Astrocyte of the cerebellum (primary cell): ENCODE measurements around the gene SPATA20.

ENCODE experiments used
- DNase-seq: peaks from one replicate; pipeline ENCODE4 v3.0.0-alpha.2; 2011; ENCODE audit warnings: low read depth
- H3K4me3 ChIP-seq: 2 replicates; pipeline ENCODE4 v1.5.1; 2011; ENCODE audit warnings: mild to moderate bottlenecking, low read depth, low read length, moderate library complexity
- in situ Hi-C: cut with HindIII; loops from 2 replicates; pipeline ENCODE4 v1.10.0; 2017; ENCODE audit warnings: low sequenced_read_pairs
- TF ChIP-seq, protein P1 (sequence below): IDR thresholded peaks from 2 replicates; pipeline ENCODE4 v1.5.1; 2012; ENCODE audit warnings: low read length, low read depth, moderate library complexity, mild to moderate bottlenecking; ENCODE audit errors: missing control alignments

SPATA20 gene

DNA sequence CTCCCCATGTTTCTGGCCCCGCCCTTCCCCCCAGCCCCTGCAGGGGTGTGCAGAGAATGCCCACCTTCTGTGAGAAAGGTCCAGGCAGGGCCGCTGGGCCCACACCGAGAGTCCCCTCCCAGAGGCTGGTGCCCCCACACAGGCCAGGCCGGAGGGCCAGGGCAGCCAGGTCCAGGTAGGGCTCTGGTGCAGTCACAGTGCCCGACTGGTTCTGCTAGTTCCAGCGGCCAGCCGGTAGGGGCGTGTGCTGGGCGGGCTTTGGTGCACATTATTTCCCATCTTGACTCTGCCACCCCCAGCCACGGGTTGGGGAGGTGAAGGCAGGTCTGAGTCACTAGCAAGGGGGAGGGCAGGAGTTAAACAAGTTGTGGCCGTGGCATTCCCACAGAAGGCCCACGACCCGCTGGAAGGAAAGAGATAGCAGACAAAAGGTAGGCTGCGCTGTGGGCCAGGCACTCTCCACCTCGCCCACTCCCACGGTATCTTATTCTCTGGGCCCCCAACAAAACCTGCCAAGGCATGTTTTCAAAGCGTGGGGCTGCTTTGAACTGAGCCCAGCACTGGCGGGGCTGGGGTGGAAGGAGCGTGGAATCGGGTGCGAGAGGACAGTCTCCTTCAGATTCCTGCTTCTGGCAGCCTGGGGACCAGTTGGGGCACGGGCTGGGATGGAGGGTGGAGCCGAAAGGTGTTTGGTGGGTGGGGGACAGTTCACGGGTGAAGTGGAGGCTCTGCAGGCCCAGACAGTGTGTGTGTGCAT, 12.6 kb upstream of the SPATA20 start:
- H3K4me3 ChIP-seq: no peak overlapping the region
- in situ Hi-C loops: no loop called here
- TF ChIP-seq, protein P1, sequence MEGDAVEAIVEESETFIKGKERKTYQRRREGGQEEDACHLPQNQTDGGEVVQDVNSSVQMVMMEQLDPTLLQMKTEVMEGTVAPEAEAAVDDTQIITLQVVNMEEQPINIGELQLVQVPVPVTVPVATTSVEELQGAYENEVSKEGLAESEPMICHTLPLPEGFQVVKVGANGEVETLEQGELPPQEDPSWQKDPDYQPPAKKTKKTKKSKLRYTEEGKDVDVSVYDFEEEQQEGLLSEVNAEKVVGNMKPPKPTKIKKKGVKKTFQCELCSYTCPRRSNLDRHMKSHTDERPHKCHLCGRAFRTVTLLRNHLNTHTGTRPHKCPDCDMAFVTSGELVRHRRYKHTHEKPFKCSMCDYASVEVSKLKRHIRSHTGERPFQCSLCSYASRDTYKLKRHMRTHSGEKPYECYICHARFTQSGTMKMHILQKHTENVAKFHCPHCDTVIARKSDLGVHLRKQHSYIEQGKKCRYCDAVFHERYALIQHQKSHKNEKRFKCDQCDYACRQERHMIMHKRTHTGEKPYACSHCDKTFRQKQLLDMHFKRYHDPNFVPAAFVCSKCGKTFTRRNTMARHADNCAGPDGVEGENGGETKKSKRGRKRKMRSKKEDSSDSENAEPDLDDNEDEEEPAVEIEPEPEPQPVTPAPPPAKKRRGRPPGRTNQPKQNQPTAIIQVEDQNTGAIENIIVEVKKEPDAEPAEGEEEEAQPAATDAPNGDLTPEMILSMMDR: peak; percentile 39

DNA sequence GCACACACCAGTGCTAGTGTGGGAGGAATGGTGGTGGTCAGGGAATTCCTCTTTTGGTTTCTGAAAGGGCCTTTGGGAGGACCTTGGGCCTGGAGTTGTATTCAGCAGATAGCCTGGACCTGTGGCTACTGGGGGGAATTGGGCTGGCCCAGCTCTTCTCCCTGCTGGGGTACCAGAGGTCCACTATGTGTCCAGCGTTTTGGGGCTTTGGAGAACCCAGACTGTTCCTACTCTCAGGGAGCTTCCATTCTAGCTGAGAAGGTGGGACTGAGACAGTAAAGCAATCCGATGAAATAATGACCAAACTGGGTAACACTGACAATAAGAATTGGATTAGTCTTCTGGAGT, 12.0 kb upstream of the SPATA20 start:
- no peak overlapping the region for H3K4me3 ChIP-seq
- in situ Hi-C loops: no loop called here
- TF ChIP-seq, protein P1: no peak
- DNase-seq: no peak

More for the DNA sequence above, 12.6 kb upstream of the SPATA20 start:
- no peak for DNase-seq

DNA sequence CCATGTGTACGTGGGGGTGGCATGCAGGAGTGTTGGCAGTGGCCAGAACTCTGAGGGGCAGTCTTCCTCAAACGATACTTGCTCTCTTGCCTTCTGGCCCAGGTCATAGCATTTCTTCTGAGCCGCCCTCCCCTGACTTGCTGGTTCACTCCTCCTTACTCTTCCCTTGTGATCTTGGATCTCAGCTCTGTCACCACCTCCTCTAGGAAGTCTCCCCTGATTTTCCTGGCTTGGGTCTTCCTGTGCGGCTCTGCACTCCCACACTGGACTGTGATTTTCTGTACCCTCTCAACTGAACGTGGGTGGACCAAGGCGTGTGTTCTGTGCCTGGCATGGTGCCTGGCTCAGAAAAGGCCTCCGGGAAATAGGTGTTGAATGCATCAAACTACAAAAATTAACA, 11.6 kb upstream of the SPATA20 start:
- TF ChIP-seq, protein P1: no peak
- in situ Hi-C loops: no loop called here
- no peak overlapping the region for H3K4me3 ChIP-seq
- DNase-seq: no peak

DNA sequence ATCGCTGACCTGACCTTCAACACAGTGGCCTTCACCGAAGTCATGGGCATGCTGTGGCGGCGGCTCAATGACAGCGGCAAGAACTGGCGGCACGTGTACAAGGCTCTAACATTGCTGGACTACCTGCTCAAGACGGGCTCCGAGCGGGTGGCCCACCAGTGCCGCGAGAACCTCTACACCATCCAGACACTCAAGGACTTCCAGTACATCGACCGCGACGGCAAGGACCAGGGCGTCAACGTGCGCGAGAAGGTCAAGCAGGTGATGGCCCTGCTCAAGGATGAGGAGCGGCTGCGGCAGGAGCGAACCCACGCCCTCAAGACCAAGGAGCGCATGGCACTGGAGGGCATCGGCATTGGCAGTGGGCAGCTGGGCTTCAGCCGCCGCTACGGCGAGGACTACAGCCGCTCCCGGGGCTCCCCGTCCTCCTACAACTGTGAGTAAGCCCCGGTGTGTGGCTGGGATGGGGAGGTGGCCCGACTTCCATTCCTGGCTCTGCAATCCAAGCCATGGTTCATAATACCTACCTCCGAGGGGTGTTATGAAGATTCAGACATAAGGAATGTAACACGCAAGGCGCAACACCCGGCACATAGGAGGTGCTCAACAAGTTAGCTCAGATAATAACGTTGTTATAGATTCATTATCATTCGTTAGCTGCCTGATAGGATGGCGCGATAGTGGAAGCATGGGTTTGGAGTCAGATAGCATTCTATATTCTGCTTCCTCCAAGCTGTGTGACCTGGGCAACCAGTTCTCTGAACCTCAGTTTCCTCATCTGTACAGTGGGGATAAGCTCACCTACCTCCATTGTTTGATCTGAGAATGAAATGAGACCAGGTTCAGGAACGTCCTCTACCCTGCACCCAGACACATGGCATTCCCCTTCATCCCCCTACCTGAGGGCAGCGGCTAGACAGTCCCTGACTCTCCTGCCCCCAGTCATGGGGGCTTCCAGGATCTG, 10.0 kb upstream of the SPATA20 start:
- H3K4me3 ChIP-seq: no peak overlapping the region
- in situ Hi-C loops: no loop called here
- no peak for DNase-seq
- TF ChIP-seq, protein P1: no peak

GRCh38 chr17:50537721-50538548, 9.0 kb upstream of the SPATA20 start:
- no peak for DNase-seq
- no peak overlapping the region for H3K4me3 ChIP-seq
- in situ Hi-C loops: no loop called here
- TF ChIP-seq, protein P1: no peak
